ENCODE results near the gene TACC3. TPM values are rescaled to one million over a fixed set of nuclear protein-coding genes. Genes with fewer than 3 reads are reported as not detected.
A peak's percentile ranks its signal among the peaks of the same experiment; 100 is the strongest.

The TACC3 gene
- total RNA-seq, 3 donors from 2014 or later = 4.1 to 7.8 (median 4.9) TPM

DNA sequence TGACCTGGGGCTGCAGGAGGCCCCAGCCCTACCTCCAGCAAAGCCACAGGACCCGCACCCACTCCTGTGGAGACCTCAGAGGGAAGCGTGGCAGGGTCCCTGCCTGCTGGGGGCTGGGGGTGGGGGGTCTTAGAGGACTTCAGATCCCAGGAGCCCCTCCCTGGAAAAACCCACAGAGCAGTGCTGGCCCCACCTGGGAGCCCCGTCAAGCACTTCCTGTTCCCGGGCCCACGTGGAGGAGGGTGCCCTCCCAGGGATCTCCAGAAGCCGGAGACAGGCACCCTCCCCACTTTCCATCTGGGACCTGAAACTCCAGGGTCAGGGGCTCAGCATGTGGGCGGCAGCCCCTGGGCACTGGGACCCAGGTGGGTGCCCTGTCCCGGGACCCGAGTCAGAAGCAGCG lies 32.0 kb downstream of the TACC3 start:
- no peak for DNase-seq (ENCODE audit: low spot score in 2 of 2)
- Histone ChIP-seq H3K4me3 (no peak overlapping the region), H3K9me3 (no peaks in the 10 kb centered on the region), H3K27ac (peak overlapping the region in 1 of 2 donors; percentile 50), H3K27me3 (no peaks in the 10 kb centered on the region), H3K36me3 (no peaks in the 10 kb centered on the region), H3K4me1 (no peaks in the 10 kb centered on the region)
- TF ChIP-seq POLR2AphosphoS5 (IDR thresholded peaks at IDR 0.05) = no peak
- TF ChIP-seq POLR2A (IDR thresholded peaks at IDR 0.05) = no peak
- no peak for TF ChIP-seq CTCF (IDR thresholded peaks at IDR 0.05)
- intact Hi-C loops (cut with DNase I; ENCODE audit: low total_unique reads) = loop anchor here (10.0 kb wide), 1 partner anchor 152 kb away; no protein-coding TSS in a partner anchor

- H3K36me3 ChIP-seq = no peaks in the 10 kb centered on the region
- intact Hi-C loops (cut with DNase I; ENCODE audit: low total_unique reads) = loop anchor here (10.0 kb wide), 1 partner anchor 151 kb away; no protein-coding TSS in a partner anchor
- no peak overlapping the region for H3K4me3 ChIP-seq
- peak overlapping the region in 1 of 2 donors; percentile 13 for H3K27ac ChIP-seq
- H3K9me3 ChIP-seq = no peaks in the 10 kb centered on the region
- no peaks in the 10 kb centered on the region for H3K4me1 ChIP-seq
- DNase-seq (ENCODE audit: low spot score in 2 of 2) = no peak
- TF ChIP-seq POLR2A (IDR thresholded peaks at IDR 0.05) (no peak), POLR2AphosphoS5 (IDR thresholded peaks at IDR 0.05) (no peak), CTCF (IDR thresholded peaks at IDR 0.05) (no peak)
- no peaks in the 10 kb centered on the region for H3K27me3 ChIP-seq
Observed at GRCh38 chr4:1753697-1754311, 32.5 kb downstream of the TACC3 start.

GRCh38 chr4:1754336-1754735 lies 33.0 kb downstream of the TACC3 start:
- Histone ChIP-seq H3K36me3 (no peaks in the 10 kb centered on the region), H3K4me1 (no peaks in the 10 kb centered on the region), H3K27me3 (no peaks in the 10 kb centered on the region), H3K9me3 (no peaks in the 10 kb centered on the region), H3K27ac (peak overlapping the region in 1 of 2 donors; percentile 13), H3K4me3 (no peak overlapping the region)
- DNase-seq (ENCODE audit: low spot score in 2 of 2) = no peak
- intact Hi-C loops (cut with DNase I; ENCODE audit: low total_unique reads) = loop anchor here (10.0 kb wide), 1 partner anchor 150 kb away; no protein-coding TSS in a partner anchor
- no peak for TF ChIP-seq CTCF (IDR thresholded peaks at IDR 0.05)

GRCh38 chr4:1755297-1755696 lies 34.0 kb downstream of the TACC3 start:
- Histone ChIP-seq H3K27ac (no peak overlapping the region), H3K4me3 (no peak overlapping the region), H3K4me1 (no peaks in the 10 kb centered on the region), H3K9me3 (no peaks in the 10 kb centered on the region), H3K36me3 (no peaks in the 10 kb centered on the region), H3K27me3 (no peaks in the 10 kb centered on the region)
- TF ChIP-seq CTCF (IDR thresholded peaks at IDR 0.05) = no peak
- no peak for TF ChIP-seq POLR2AphosphoS5 (IDR thresholded peaks at IDR 0.05)
- TF ChIP-seq POLR2A (IDR thresholded peaks at IDR 0.05) = no peak
- no peak for DNase-seq (ENCODE audit: low spot score in 2 of 2)
- intact Hi-C loops (cut with DNase I; ENCODE audit: low total_unique reads) = loop anchor here (10.0 kb wide), 1 partner anchor 150 kb away; no protein-coding TSS in a partner anchor

DNA sequence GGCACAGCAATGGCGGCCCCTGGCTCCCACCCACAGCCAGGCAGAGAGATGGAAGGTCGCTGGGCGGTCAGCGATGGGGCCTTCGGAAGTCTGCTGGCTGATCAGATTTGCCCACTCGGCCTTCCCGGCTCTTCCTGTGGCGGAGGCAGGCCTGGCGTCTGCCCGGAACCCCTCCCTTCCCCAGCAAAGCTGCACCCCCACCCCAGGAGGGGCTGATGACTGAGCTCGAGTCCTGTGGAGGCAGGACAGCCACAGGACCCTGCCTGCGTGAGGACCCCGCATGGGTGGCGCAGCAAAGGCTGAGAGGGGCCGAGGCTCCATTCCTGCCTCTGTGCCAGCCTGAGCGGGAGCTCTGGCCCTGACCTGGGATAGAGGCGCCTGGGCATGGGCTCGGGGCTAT lies 34.8 kb downstream of the TACC3 start:
- Histone ChIP-seq H3K36me3 (no peaks in the 10 kb centered on the region), H3K27ac (no peak overlapping the region), H3K27me3 (no peaks in the 10 kb centered on the region), H3K4me1 (no peaks in the 10 kb centered on the region), H3K4me3 (no peak overlapping the region), H3K9me3 (no peaks in the 10 kb centered on the region)
- intact Hi-C loops (cut with DNase I; ENCODE audit: low total_unique reads) = loop anchor here (10.0 kb wide), 1 partner anchor 149 kb away; no protein-coding TSS in a partner anchor
- DNase-seq (ENCODE audit: low spot score in 2 of 2) = no peak
- TF ChIP-seq POLR2AphosphoS5 (IDR thresholded peaks at IDR 0.05) = no peak
